Kidney glomerular epithelial cell (primary cell): ENCODE measurements around the gene OLA1.

Experiments
- DNase-seq: peaks from one replicate; lab custom pipeline; 2025; lab: John Stamatoyannopoulos, UW

Gene OLA1

GRCh38 chr2:174180165-174180724, 68.1 kb downstream of the OLA1 start:
- DNase-seq = no peak

GRCh38 chr2:174177316-174177890, 70.9 kb downstream of the OLA1 start:
- DNase-seq = no peak

- DNase-seq = peak; percentile 77
Observed at GRCh38 chr2:174176898-174177297, 71.4 kb downstream of the OLA1 start.

DNA sequence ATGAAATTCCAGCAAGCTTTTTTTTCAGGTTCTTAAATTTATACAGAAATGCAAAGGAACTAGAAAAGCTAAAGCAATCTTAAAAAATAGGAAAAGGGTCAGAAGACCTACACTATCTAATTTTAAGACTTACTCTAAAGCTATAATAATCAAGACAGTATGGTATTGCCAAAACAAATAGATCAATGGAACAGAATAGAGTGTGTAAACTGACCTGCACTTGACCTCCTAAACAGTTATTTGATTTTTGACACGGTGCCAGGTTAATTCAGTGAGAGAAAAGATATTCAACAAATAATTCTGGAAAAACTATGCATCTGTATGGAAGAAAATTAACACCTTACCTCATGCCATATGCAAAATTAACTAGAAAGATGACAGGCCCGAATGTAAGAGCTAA, 73.6 kb downstream of the OLA1 start:
- no peak for DNase-seq

DNA sequence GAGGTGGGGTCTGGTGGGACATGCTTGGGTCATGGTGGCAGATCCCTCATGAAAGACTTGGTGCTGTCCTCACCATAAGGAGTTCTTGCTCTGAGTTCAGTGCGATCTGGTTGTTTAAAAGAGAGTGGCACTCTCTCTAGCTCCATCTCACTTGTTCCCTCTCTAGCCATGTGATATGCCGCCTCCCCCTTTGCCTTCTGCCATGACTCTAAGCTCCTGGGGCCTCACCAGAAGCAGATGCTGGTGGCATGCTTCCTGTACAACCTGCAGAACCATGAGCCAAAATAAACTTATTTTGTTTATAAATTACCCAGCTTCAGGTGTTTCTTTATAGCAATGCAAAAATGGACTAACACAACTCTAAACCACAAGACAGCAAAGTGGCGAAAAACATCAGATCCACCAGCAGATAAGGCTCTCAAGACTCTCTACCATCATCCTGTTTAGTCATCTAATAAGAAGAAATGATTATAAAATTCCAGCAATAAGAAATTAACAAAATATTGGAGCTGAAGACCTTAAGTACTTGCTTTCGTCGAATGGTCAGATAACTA, 75.5 kb downstream of the OLA1 start:
- no peak for DNase-seq

GRCh38 chr2:174171686-174172445, 76.5 kb downstream of the OLA1 start:
- no peak for DNase-seq

DNA sequence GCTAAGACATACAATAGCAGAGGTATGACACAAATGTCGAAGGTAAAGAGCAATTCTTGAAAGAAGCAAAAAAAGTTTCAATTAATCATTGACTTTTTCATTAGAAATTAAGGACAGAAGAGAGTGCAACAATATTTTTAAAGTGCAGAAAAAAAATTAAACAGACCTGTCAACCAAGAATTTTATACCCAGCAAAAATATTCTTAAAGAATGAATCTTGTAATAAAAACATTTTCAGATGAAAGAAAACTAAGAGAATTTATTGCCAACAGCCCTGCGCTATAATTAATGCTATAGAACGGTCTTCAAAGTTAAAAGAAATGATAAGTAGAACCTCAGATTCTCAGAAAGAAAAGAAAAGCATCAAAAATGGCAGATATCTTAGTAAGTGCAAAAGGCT, 79.0 kb downstream of the OLA1 start:
- no peak for DNase-seq

- DNase-seq = peak; percentile 44
Observed at GRCh38 chr2:174166261-174166660, 82.1 kb downstream of the OLA1 start.

DNA sequence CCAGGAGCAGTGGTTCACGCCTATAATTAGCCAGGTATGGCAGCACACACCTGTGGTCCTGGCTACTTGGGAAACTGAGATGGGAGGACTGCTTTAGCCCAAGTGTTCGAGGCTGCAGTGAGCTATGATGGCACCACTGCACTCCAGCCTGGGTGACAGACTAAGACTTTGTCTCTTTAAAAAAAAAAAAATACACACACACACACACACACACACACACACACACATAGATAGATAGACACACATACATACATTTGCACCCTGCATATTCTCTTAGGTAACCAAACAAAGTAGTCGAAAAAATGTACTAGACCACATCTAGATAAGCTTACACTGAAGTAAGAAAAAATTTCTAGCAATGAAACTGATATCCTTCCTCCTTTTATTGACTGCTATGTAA, 86.8 kb downstream of the OLA1 start:
- DNase-seq = no peak

DNA sequence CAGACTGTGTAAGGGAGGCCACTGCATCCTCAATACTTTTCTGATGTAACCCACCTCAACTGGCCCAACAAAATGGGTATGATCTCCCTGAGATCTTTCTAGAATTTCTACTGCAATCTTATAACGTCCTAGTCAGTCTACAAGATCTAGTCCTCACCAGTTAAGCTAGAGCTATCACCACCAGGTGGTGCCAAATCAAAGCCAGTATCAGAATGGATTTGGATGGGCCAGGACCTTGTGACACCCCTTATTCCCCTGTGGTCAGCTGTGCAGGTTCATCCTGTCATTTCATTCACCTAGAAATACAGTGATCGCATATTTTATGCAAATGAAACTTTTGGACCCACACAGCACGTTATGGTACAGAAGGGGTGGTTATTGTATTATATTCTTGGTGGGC, 90.3 kb downstream of the OLA1 start:
- DNase-seq = peak; percentile 20

GRCh38 chr2:174157053-174157452, 91.3 kb downstream of the OLA1 start:
- DNase-seq = no peak

GRCh38 chr2:174153757-174154680, 94.3 kb downstream of the OLA1 start:
- DNase-seq = no peak

DNA sequence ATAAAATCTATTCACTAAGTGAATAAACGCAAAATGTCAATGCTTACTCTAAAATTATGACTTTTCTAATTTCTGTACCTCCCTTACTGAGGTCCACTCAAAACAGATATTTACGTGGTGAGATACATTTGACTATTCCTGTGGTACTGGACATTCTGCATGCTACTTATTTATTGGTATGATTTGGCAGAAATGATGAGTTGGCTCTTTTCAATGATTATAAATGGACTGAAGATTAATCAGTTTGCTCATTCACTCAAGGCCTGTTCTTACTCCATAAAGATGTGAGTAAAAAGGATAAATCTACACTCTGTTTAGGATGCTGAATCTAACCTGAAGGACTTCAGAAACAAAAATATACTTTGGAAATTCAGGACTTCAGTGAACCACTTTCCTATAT, 98.8 kb downstream of the OLA1 start:
- DNase-seq = no peak

DNA sequence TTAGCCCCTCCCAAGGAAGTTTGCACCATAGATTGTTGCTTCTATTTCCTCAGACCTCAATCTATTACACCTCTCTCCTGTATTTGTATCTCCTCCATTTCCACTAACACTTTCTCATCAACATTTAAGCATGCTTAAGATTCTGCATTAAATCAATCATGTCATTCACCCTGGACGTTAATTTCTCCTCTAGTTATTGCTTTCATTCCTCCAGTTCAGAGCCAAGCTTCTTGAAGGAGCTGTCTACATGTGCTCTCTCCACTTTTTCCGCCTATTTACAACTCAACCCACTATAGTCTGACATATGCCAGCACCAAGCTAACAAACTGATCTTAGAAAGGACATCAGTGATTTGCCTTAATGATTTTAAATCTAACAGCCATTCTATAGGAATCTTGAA, 99.5 kb downstream of the OLA1 start:
- no peak for DNase-seq

GRCh38 chr2:174145827-174146226, 102.5 kb downstream of the OLA1 start:
- no peak for DNase-seq

GRCh38 chr2:174142290-174142689, 106.0 kb downstream of the OLA1 start:
- DNase-seq = no peak

- DNase-seq = no peak
Observed at GRCh38 chr2:174138161-174138560, 110.2 kb downstream of the OLA1 start.

- DNase-seq = no peak
Observed at GRCh38 chr2:174135981-174136380, 112.4 kb downstream of the OLA1 start.

- no peak for DNase-seq
Observed at GRCh38 chr2:174125090-174125489, 123.2 kb downstream of the OLA1 start.

GRCh38 chr2:174124181-174124580, 124.2 kb downstream of the OLA1 start:
- no peak for DNase-seq

GRCh38 chr2:174122185-174122584, 126.1 kb downstream of the OLA1 start:
- DNase-seq = no peak

GRCh38 chr2:174121612-174122011, 126.7 kb downstream of the OLA1 start:
- DNase-seq = no peak
